K562 (cell line): ENCODE measurements around the gene GPATCH4. TPM values are rescaled to one million over a fixed set of nuclear protein-coding genes. Genes with fewer than 3 reads are reported as not detected.

ENCODE experiments used
- AFF4 ChIP-seq: sonication (generic); formaldehyde crosslinking; IDR thresholded peaks from 2 replicates; pipeline ENCODE4 v1.8.0; 2023; ENCODE audit warnings: mild to moderate bottlenecking, missing genetic modification reagents
- BHLHE40 ChIP-seq: IDR thresholded peaks from 2 replicates; pipeline ENCODE4 v1.6.1; 2011; ENCODE audit warnings: low read length, improper control_type of control experiment
- CCAR2 ChIP-seq: fragments of 200-400 bp; formaldehyde crosslinking; IDR thresholded peaks from 2 replicates; pipeline ENCODE4 v1.6.1; 2017; ENCODE audit warnings: mild to moderate bottlenecking, low read depth, low read length
- E2F8 ChIP-seq: fragments of 450-650 bp; IDR thresholded peaks from 2 replicates; pipeline ENCODE4 v1.7.1; 2018; ENCODE audit warnings: mild to moderate bottlenecking, low read depth; ENCODE audit not compliant: partially characterized antibody
- ELK3 ChIP-seq: fragments of 450-650 bp; formaldehyde crosslinking; IDR thresholded peaks from 2 replicates; pipeline ENCODE4 v1.4.0; 2020; ENCODE audit warnings: mild to moderate bottlenecking
- FOXA1 ChIP-seq: fragments of 450-650 bp; IDR thresholded peaks from 2 replicates; pipeline ENCODE4 v1.6.1; 2016; ENCODE audit warnings: mild to moderate bottlenecking, borderline replicate concordance
- FOXA3 ChIP-seq, 2 experiments: fragments of 450-650 bp in 1 of 2; sonication (generic) in 1 of 2; formaldehyde crosslinking; IDR thresholded peaks in 1 of 2; conservative IDR thresholded peaks in 1 of 2; 2 replicates each; pipeline versions ENCODE4 v1.4.0 to v1.8.0; 2020 to 2022; ENCODE audit warnings: mild to moderate bottlenecking in 2 of 2, missing genetic modification reagents in 1 of 2
- IRF1 ChIP-seq: sonication (generic); formaldehyde crosslinking; IDR thresholded peaks from 2 replicates; pipeline ENCODE4 v1.8.0; 2022; ENCODE audit warnings: missing genetic modification reagents, mild to moderate bottlenecking, borderline replicate concordance
- MECOM ChIP-seq: fragments of 250-450 bp; sonication (Bioruptor Pico); IDR thresholded peaks from 2 replicates; pipeline ENCODE4 v1.8.0; 2022; ENCODE audit warnings: inconsistent platforms
- NR2C2 ChIP-seq, 2 experiments: fragments of 200-800 bp in 1 of 2; sonication (Bioruptor generic) in 1 of 2; sonication (generic) in 1 of 2; formaldehyde crosslinking in 1 of 2; IDR thresholded peaks; 2 replicates each; pipeline versions ENCODE4 v1.6.1 to v1.8.0; 2016 to 2022; ENCODE audit warnings: mild to moderate bottlenecking in 1 of 2, missing compliant biosample characterization in 1 of 2, missing genetic modification characterization in 1 of 2, missing genetic modification reagents in 1 of 2
- RFX5 ChIP-seq: IDR thresholded peaks from 2 replicates; pipeline ENCODE4 v1.6.1; 2011; ENCODE audit warnings: low read depth, mild to moderate bottlenecking, improper control_type of control experiment, low read length
- RFX7 ChIP-seq: fragments of 250-450 bp; sonication (Bioruptor Pico); IDR thresholded peaks from 2 replicates; pipeline ENCODE4 v1.5.1; 2021; ENCODE audit warnings: mild to moderate bottlenecking
- SIN3A ChIP-seq, 2 experiments: fragments of 150-350 bp in 1 of 2; IDR thresholded peaks; 2 replicates each; pipeline ENCODE4 v1.6.1; 2011 to 2016; ENCODE audit warnings: borderline replicate concordance in 2 of 2, low read depth in 2 of 2, low read length in 2 of 2, mild to moderate bottlenecking in 2 of 2, moderate library complexity in 2 of 2; ENCODE audit not compliant: control insufficient read depth in 1 of 2
- U2AF2 ChIP-seq: fragments of 200-400 bp; formaldehyde crosslinking; optimal IDR thresholded peaks from 2 replicates; pipeline ENCODE3; 2017; ENCODE audit warnings: low read depth, mild to moderate bottlenecking, low read length
- YBX1 ChIP-seq: fragments of 450-650 bp; IDR thresholded peaks from 2 replicates; pipeline ENCODE4 v1.7.1; 2016; ENCODE audit warnings: mild to moderate bottlenecking
- ZNF134 ChIP-seq: fragments of 250-450 bp; sonication (Bioruptor Pico); conservative IDR thresholded peaks from 2 replicates; pipeline ENCODE4 v1.4.0; 2020
- ZNF384 ChIP-seq: IDR thresholded peaks from 2 replicates; pipeline ENCODE4 v1.6.1; 2012; ENCODE audit warnings: low read depth, low read length, improper control_type of control experiment
- ZNF780A ChIP-seq: fragments of 250-450 bp; sonication (Bioruptor Pico); IDR thresholded peaks from 2 replicates; pipeline ENCODE4 v1.5.0; 2021; ENCODE audit warnings: mild to moderate bottlenecking
- polyA plus RNA-seq, 8 experiments: library from polyadenylated mRNA; depleted of rRNA in 4 of 8; stranded (reverse) in 5 of 8; unstranded in 3 of 8; fragments of >200 nt; fragmentation: Nextera tagmentation in 2 of 8; fragmentation: Illumina TruSeq in 1 of 8; extraction: Ambion mirVana in 2 of 8; extraction: Trizol in 1 of 8; gene quantifications; 2 replicates each; pipeline versions ENCODE4 v1.2.1 to v1.2.3, GENCODE V29; 2011 to 2014; ENCODE audit warnings: inconsistent platforms in 1 of 8, missing spikeins in 1 of 8
- total RNA-seq, 7 experiments: library from RNA; depleted of rRNA in 6 of 7; stranded (reverse); fragments of >200 nt in 6 of 7; fragmentation: Illumina TruSeq in 2 of 7; extraction: Trizol in 2 of 7; gene quantifications; 2 replicates each; pipeline versions ENCODE4 v1.2.1 to v1.2.3, GENCODE V29; 2011 to 2021; ENCODE audit warnings: low replicate concordance in 1 of 7

Gene GPATCH4
- total and polyA plus RNA-seq, 9 of the 15 experiments (the other 6 are each of a cell fraction or from before 2014, with no cell fraction given) = 43.7 to 105 (median 76.5) TPM

- peak; percentile 90 for TF ChIP-seq E2F8
- no peak for TF ChIP-seq ZNF134 (CRISPR knock-in tag)
- no peak for TF ChIP-seq RFX5
- no peak for TF ChIP-seq BHLHE40
- no peak for TF ChIP-seq YBX1
- no peak for TF ChIP-seq CCAR2
- TF ChIP-seq RFX7 (CRISPR knock-in tag) = no peak
- no peak for TF ChIP-seq IRF1 (CRISPR knock-in tag)
- no peak for TF ChIP-seq MECOM
- no peak for TF ChIP-seq U2AF2
- TF ChIP-seq ZNF384 = no peak
- TF ChIP-seq NR2C2 (CRISPR knock-in tag; IDR thresholded peaks at IDR 0.05) = no peak
- no peak for TF ChIP-seq NR2C2 (tag; IDR thresholded peaks at IDR 0.05)
- no peak; a peak in 1 of 4 replicates for TF ChIP-seq SIN3A (IDR thresholded peaks at IDR 0.05; ENCODE audit: borderline replicate concordance in 2 of 2, control insufficient read depth in 1 of 2, low read depth in 2 of 2, low read length in 2 of 2)
- TF ChIP-seq FOXA3 (CRISPR knock-in tag; conservative IDR thresholded peaks at IDR 0.05 in 1 of 2, IDR thresholded peaks at IDR 0.05 in 1 of 2) = peak in 1 of 2 experiments; percentile 30; a peak in 2 of 4 replicates
- TF ChIP-seq ZNF780A (CRISPR knock-in tag) = no peak
- TF ChIP-seq ELK3 (CRISPR knock-in tag) = no peak
- no peak for TF ChIP-seq AFF4 (CRISPR knock-in tag)
- no peak for TF ChIP-seq FOXA1
These were observed 22.9 kb upstream of the GPATCH4 start (continued) for GRCh38 chr1:156623946-156624813.
